ENCODE measurements around the gene MYO1H. TPM values are rescaled to one million over a fixed set of nuclear protein-coding genes. Genes with fewer than 3 reads are reported as not detected.
"Not testable (repeated sequence)": the region's sequence is repeated elsewhere in the genome, so short reads cannot be mapped to it uniquely, and the experiment has no call there.

The MYO1H gene
- total RNA-seq, 4 donors from 2014 or later = not detected

- no peaks in the 10 kb centered on the region for H3K36me3 ChIP-seq
- intact Hi-C loops (cut with DNase I; ENCODE audit: low total_unique reads) = no loop called here
- no peaks in the 10 kb centered on the region for H3K9me3 ChIP-seq
- no peak overlapping the region for H3K4me3 ChIP-seq
- peaks cover 4 to 40% of the 10 kb centered on the region in 2 donors for H3K4me1 ChIP-seq
- H3K27me3 ChIP-seq = no peaks in the 10 kb centered on the region
- peak overlapping the region in 1 of 2 donors; percentile 97 for H3K27ac ChIP-seq
- TF ChIP-seq CTCF (IDR thresholded peaks at IDR 0.05) = no peak
- no peak for TF ChIP-seq POLR2A (IDR thresholded peaks at IDR 0.05)
- DNase-seq = no peak
These were observed 121.8 kb downstream of the MYO1H start for GRCh38 chr12:109469517-109469916.

GRCh38 chr12:109473006-109473405 lies 125.3 kb downstream of the MYO1H start:
- H3K36me3 ChIP-seq = no peaks in the 10 kb centered on the region
- peak overlapping the region in 1 of 2 donors; percentile 5 for H3K27ac ChIP-seq
- peaks cover 10 to 13% of the 10 kb centered on the region in 2 donors for H3K4me1 ChIP-seq
- intact Hi-C loops (cut with DNase I; ENCODE audit: low total_unique reads) = no loop called here
- no peak for TF ChIP-seq CTCF (IDR thresholded peaks at IDR 0.05)
- no peak for TF ChIP-seq POLR2A (IDR thresholded peaks at IDR 0.05)
- no peaks in the 10 kb centered on the region for H3K9me3 ChIP-seq
- H3K4me3 ChIP-seq = no peak overlapping the region
- H3K27me3 ChIP-seq = no peaks in the 10 kb centered on the region
- no peak for DNase-seq

- H3K36me3 ChIP-seq, H3K4me3 ChIP-seq: not testable (repeated sequence)
- peaks cover 10 to 13% of the 10 kb centered on the region in 2 donors for H3K4me1 ChIP-seq
These were observed 126.0 kb downstream of the MYO1H start for GRCh38 chr12:109473526-109474270.

GRCh38 chr12:109475121-109475520 lies 127.4 kb downstream of the MYO1H start:
- Histone ChIP-seq H3K27me3 (no peaks in the 10 kb centered on the region), H3K4me1 (peaks cover 10 to 21% of the 10 kb centered on the region in 2 donors), H3K27ac (no peak overlapping the region), H3K36me3 (no peaks in the 10 kb centered on the region), H3K4me3 (no peak overlapping the region), H3K9me3 (no peaks in the 10 kb centered on the region)
- TF ChIP-seq POLR2A (IDR thresholded peaks at IDR 0.05) (no peak), CTCF (IDR thresholded peaks at IDR 0.05) (no peak)
- DNase-seq = no peak
- intact Hi-C loops (cut with DNase I; ENCODE audit: low total_unique reads) = no loop called here

More at GRCh38 chr12:109473526-109474270, 126.0 kb downstream of the MYO1H start:
- DNase-seq; H3K9me3 ChIP-seq; intact Hi-C loops (cut with DNase I; ENCODE audit: low total_unique reads); H3K27me3 ChIP-seq: not testable (repeated sequence)
- H3K27ac ChIP-seq = peak overlapping the region in 1 of 2 donors; percentile 5

GRCh38 chr12:109475993-109476806 lies 128.5 kb downstream of the MYO1H start:
- peak overlapping the region; percentile 88 to 98 for H3K4me3 ChIP-seq
- H3K9me3 ChIP-seq = no peaks in the 10 kb centered on the region
- TF ChIP-seq POLR2A (IDR thresholded peaks at IDR 0.05) (no peak), CTCF (IDR thresholded peaks at IDR 0.05) (no peak)
- H3K27me3 ChIP-seq = no peaks in the 10 kb centered on the region
- DNase-seq = no peak
- intact Hi-C loops (cut with DNase I; ENCODE audit: low total_unique reads) = no loop called here
- peaks cover 10 to 21% of the 10 kb centered on the region in 2 donors for H3K4me1 ChIP-seq
- H3K36me3 ChIP-seq = no peaks in the 10 kb centered on the region
- peak overlapping the region; percentile 98 for H3K27ac ChIP-seq

Measured in uterus (tissue), 4 donors.